ENCODE measurements around the gene LDB2.

- TF ChIP-seq CTCF (IDR thresholded peaks at IDR 0.05 in 4 of 5, conservative IDR thresholded peaks at IDR 0.05 in 1 of 5) (no peak), POLR2A (IDR thresholded peaks at IDR 0.05) (no peak)
These were observed 133.8 kb downstream of the LDB2 start for GRCh38 chr4:16764622-16765021.
